H9 (cell line): ENCODE data around the gene MRPL21. TPM values are rescaled to one million over a fixed set of nuclear protein-coding genes. Genes with fewer than 3 reads are reported as not detected.

ENCODE experiments used
- DNase-seq: peaks from one replicate; pipeline ENCODE4 v3.0.0-alpha.2; 2017
- H2AFZ ChIP-seq: one replicate; pipeline ENCODE4 v1.6.1; 2013; ENCODE audit warnings: mild to moderate bottlenecking, low read length, control low read depth, moderate library complexity
- H2AK5ac ChIP-seq: 2 replicates; pipeline ENCODE4 v1.6.1; 2013; ENCODE audit warnings: low read length, control low read depth, mixed read lengths; ENCODE audit not compliant: insufficient read length
- H2BK120ac ChIP-seq: one replicate; pipeline ENCODE4 v1.6.1; 2013; ENCODE audit warnings: low read depth, mild to moderate bottlenecking, low read length, control low read depth, inconsistent platforms; ENCODE audit not compliant: poor library complexity, severe bottlenecking
- H2BK12ac ChIP-seq: 2 replicates; pipeline ENCODE4 v1.6.1; 2013; ENCODE audit warnings: low read length, control low read depth, mixed read lengths, low read depth; ENCODE audit not compliant: insufficient read length
- H2BK15ac ChIP-seq: 2 replicates; pipeline ENCODE4 v1.6.1; 2013; ENCODE audit warnings: low read depth, low read length, control low read depth
- H2BK20ac ChIP-seq: one replicate; pipeline ENCODE4 v1.6.1; 2013; ENCODE audit warnings: low read depth, mild to moderate bottlenecking, low read length, control low read depth, inconsistent platforms; ENCODE audit not compliant: poor library complexity, severe bottlenecking
- H2BK5ac ChIP-seq: 2 replicates; pipeline ENCODE4 v1.6.1; 2013; ENCODE audit warnings: low read length, control low read depth, mixed read lengths; ENCODE audit not compliant: insufficient read length
- H3K14ac ChIP-seq: 2 replicates; pipeline ENCODE4 v1.6.1; 2013; ENCODE audit warnings: low read length, control low read depth; ENCODE audit not compliant: insufficient read depth
- H3K18ac ChIP-seq: 2 replicates; pipeline ENCODE4 v1.6.1; 2013; ENCODE audit warnings: low read depth, mild to moderate bottlenecking, mixed read lengths, low read length, control low read depth; ENCODE audit not compliant: insufficient read length
- H3K23ac ChIP-seq: 2 replicates; pipeline ENCODE4 v1.6.1; 2013; ENCODE audit warnings: low read length, control low read depth, mixed read lengths, low read depth; ENCODE audit not compliant: insufficient read length
- H3K23me2 ChIP-seq: 2 replicates; pipeline ENCODE4 v1.6.1; 2013; ENCODE audit warnings: low read depth, mild to moderate bottlenecking, mixed read lengths, low read length, control low read depth; ENCODE audit not compliant: insufficient read length, poor library complexity, severe bottlenecking
- H3K27ac ChIP-seq: 2 replicates; pipeline ENCODE4 v1.5.1; 2013; ENCODE audit warnings: low read length, control low read depth, mixed read lengths, low read depth; ENCODE audit not compliant: insufficient read length
- H3K27me3 ChIP-seq: 2 replicates; pipeline ENCODE4 v1.6.1; 2013; ENCODE audit warnings: low read length, control low read depth, inconsistent platforms; ENCODE audit not compliant: insufficient read depth
- H3K4ac ChIP-seq: 2 replicates; pipeline ENCODE4 v1.6.1; 2013; ENCODE audit warnings: low read depth, mild to moderate bottlenecking, control low read depth, inconsistent platforms, low read length, moderate library complexity
- H3K4me1 ChIP-seq: 2 replicates; pipeline ENCODE4 v1.6.1; 2013; ENCODE audit warnings: low read length, control low read depth, inconsistent platforms; ENCODE audit not compliant: insufficient read depth
- H3K4me2 ChIP-seq: 2 replicates; pipeline ENCODE4 v1.6.1; 2013; ENCODE audit warnings: low read length, control low read depth, mixed read lengths; ENCODE audit not compliant: insufficient read length, insufficient read depth
- H3K56ac ChIP-seq: 2 replicates; pipeline ENCODE4 v1.6.1; 2013; ENCODE audit warnings: low read depth, mild to moderate bottlenecking, mixed read lengths, low read length, control low read depth; ENCODE audit not compliant: insufficient read length
- H3K79me1 ChIP-seq: 2 replicates; pipeline ENCODE4 v1.6.1; 2013; ENCODE audit warnings: low read depth, mild to moderate bottlenecking, moderate library complexity, low read length, control low read depth, inconsistent platforms; ENCODE audit not compliant: insufficient read depth, poor library complexity, severe bottlenecking
- H3K79me2 ChIP-seq: 2 replicates; pipeline ENCODE4 v1.6.1; 2013; ENCODE audit warnings: low read length, control low read depth, inconsistent platforms; ENCODE audit not compliant: insufficient read depth
- H3K9ac ChIP-seq: 2 replicates; pipeline ENCODE4 v1.6.1; 2013; ENCODE audit warnings: low read length, control low read depth, mixed read lengths; ENCODE audit not compliant: insufficient read length; ENCODE audit errors: extremely low read depth
- H3K9me3 ChIP-seq: one replicate; pipeline ENCODE4 v1.6.1; 2013; ENCODE audit warnings: low read depth, low read length, inconsistent platforms; ENCODE audit not compliant: control insufficient read depth
- H3T11ph ChIP-seq: one replicate; pipeline ENCODE4 v1.6.1; 2013; ENCODE audit warnings: mild to moderate bottlenecking, low read length, control low read depth, inconsistent platforms
- H4K20me1 ChIP-seq: one replicate; pipeline ENCODE4 v1.6.1; 2013; ENCODE audit not compliant: control insufficient read depth, insufficient read length, insufficient read depth
- H4K5ac ChIP-seq: 2 replicates; pipeline ENCODE4 v1.6.1; 2013; ENCODE audit warnings: low read depth, mild to moderate bottlenecking, mixed read lengths, low read length, control low read depth; ENCODE audit not compliant: insufficient read length
- H4K8ac ChIP-seq: replicated peaks from 2 replicates; pipeline ENCODE4 v1.6.1; 2013; ENCODE audit warnings: low read length, control low read depth, mixed read lengths, low read depth; ENCODE audit not compliant: insufficient read length
- H4K91ac ChIP-seq: 2 replicates; pipeline ENCODE4 v1.6.1; 2013; ENCODE audit warnings: low read depth, mild to moderate bottlenecking, moderate library complexity, mixed read lengths, low read length, control low read depth; ENCODE audit not compliant: insufficient read length
- H3K27ac Mint-ChIP-seq, 3 experiments: 2 replicates in 2 of 3; 3 replicates in 1 of 3; pipeline ENCODE4 v1.8.0; 2020 to 2021; ENCODE audit warnings: mixed read lengths in 3 of 3, mild to moderate bottlenecking in 1 of 3, moderate library complexity in 1 of 3
- H3K27me3 Mint-ChIP-seq: 2 replicates; pipeline ENCODE4 v1.8.0; 2021; ENCODE audit warnings: low read depth, mild to moderate bottlenecking, moderate library complexity, mixed read lengths
- H3K36me3 Mint-ChIP-seq, 3 experiments: 2 replicates in 2 of 3; 3 replicates in 1 of 3; pipeline ENCODE4 v1.8.0; 2020 to 2021; ENCODE audit warnings: low read depth in 3 of 3, mixed read lengths in 3 of 3; ENCODE audit not compliant: insufficient read depth in 1 of 3
- H3K4me1 Mint-ChIP-seq, 2 experiments: 2 replicates each; pipeline ENCODE4 v1.8.0; 2020; ENCODE audit warnings: mixed read lengths in 2 of 2
- H3K4me3 Mint-ChIP-seq, 2 experiments: 2 replicates in 1 of 2; 3 replicates in 1 of 2; pipeline ENCODE4 v1.8.0; 2020 to 2021; ENCODE audit warnings: mild to moderate bottlenecking in 2 of 2, mixed read lengths in 2 of 2, moderate library complexity in 1 of 2
- H3K9me3 Mint-ChIP-seq, 2 experiments: 2 replicates in 1 of 2; 3 replicates in 1 of 2; pipeline ENCODE4 v1.8.0; 2020; ENCODE audit warnings: mild to moderate bottlenecking in 2 of 2, mixed read lengths in 2 of 2, moderate library complexity in 1 of 2
- CTCF ChIP-seq: fragments of 200-600 bp; sonication (generic); conservative IDR thresholded peaks from 3 replicates; pipeline ENCODE4 v1.8.0; 2021; ENCODE audit warnings: antibody characterized with exemption, mild to moderate bottlenecking
- WGBS: extraction: QIAGEN DNeasy Blood & Tissue Kit; methylation state at CpG from one replicate; pipeline ENCODE4 v1.1.7; 2013; ENCODE audit warnings: missing lambda C conversion rate, low lambda C conversion rate, mixed read lengths; ENCODE audit not compliant: insufficient read length; ENCODE audit errors: extremely low coverage; 5-methylcytosine and 5-hydroxymethylcytosine counted together
- total RNA-seq: library from RNA; stranded (reverse); gene quantifications from 2 replicates; pipeline ENCODE4 v1.2.1, GENCODE V29; 2021

The MRPL21 gene
- total RNA-seq, 1 experiment from 2014 or later: 91.5 TPM

GRCh38 chr11:68942751-68943271 lies 39.2 kb upstream of the MRPL21 start:
- H3K9ac ChIP-seq: no peak overlapping the region

More at GRCh38 chr11:68942751-68943271, 39.2 kb upstream of the MRPL21 start:
- no peak overlapping the region for H3T11ph ChIP-seq
- no peak overlapping the region for H4K91ac ChIP-seq
- no peaks in the 10 kb centered on the region for H3K9me3 ChIP-seq
- no CpG with 5 or more reads among the region's 9 CpGs for WGBS
- H3K79me1 ChIP-seq: no peaks in the 10 kb centered on the region
- H3K23ac ChIP-seq: no peak overlapping the region
- H2AK5ac ChIP-seq: no peak overlapping the region
- no peak overlapping the region for H2AFZ ChIP-seq
- H3K4ac ChIP-seq: no peak overlapping the region
- H3K27me3 ChIP-seq: no peaks in the 10 kb centered on the region
- TF ChIP-seq CTCF: no peak
- no peak overlapping the region for H4K8ac ChIP-seq
- no peak overlapping the region for H3K27ac ChIP-seq
- H3K27ac Mint-ChIP-seq: peak overlapping the region in 2 of 3 experiments; percentile 48 to 92; a peak in 3 of 7 replicates
- no peak overlapping the region for H4K5ac ChIP-seq
- no peak overlapping the region for H3K18ac ChIP-seq
- H3K14ac ChIP-seq: no peak overlapping the region
- no peak overlapping the region for H2BK5ac ChIP-seq
- H3K9me3 Mint-ChIP-seq: no peaks in the 10 kb centered on the region
- H3K27me3 Mint-ChIP-seq: no peaks in the 10 kb centered on the region; the same call in 1 of the 2 replicates
- no peak overlapping the region for H2BK20ac ChIP-seq
- H3K79me2 ChIP-seq: no peaks in the 10 kb centered on the region
- peaks cover 0 to 19% (median 17%) of the 10 kb centered on the region in 3 experiments; a peak in 5 of 7 replicates for H3K36me3 Mint-ChIP-seq
- DNase-seq: no peak
- H3K4me3 Mint-ChIP-seq: no peak overlapping the region
- no peaks in the 10 kb centered on the region for H3K23me2 ChIP-seq
- H3K4me1 ChIP-seq: no peaks in the 10 kb centered on the region
- H4K20me1 ChIP-seq: no peaks in the 10 kb centered on the region
- H3K4me1 Mint-ChIP-seq: peaks cover 9 to 11% of the 10 kb centered on the region in 2 experiments
- no peak overlapping the region for H2BK120ac ChIP-seq
- no peak overlapping the region for H3K4me2 ChIP-seq
- H2BK15ac ChIP-seq: no peak overlapping the region
- no peak overlapping the region for H3K56ac ChIP-seq
- H2BK12ac ChIP-seq: no peak overlapping the region
